BE2C (cell line): ENCODE results near the gene ADCY6. TPM values are rescaled to one million over a fixed set of nuclear protein-coding genes. Genes with fewer than 3 reads are reported as not detected.

Experiments used
- DNase-seq: peaks from one replicate; pipeline ENCODE4 v3.0.0-alpha.2; 2020
- H3K27me3 ChIP-seq: fragments of 250-450 bp; sonication (Bioruptor Pico); 2 replicates; pipeline ENCODE4 v1.5.1; 2020; ENCODE audit warnings: mild to moderate bottlenecking
- H3K36me3 ChIP-seq: fragments of 250-450 bp; sonication (Bioruptor Pico); 2 replicates; pipeline ENCODE4 v1.5.1; 2020; ENCODE audit warnings: mild to moderate bottlenecking
- H3K4me1 ChIP-seq: fragments of 250-450 bp; sonication (Bioruptor Pico); 2 replicates; pipeline ENCODE4 v1.5.1; 2020
- H3K4me3 ChIP-seq: 2 replicates; pipeline ENCODE4 v1.5.1; 2011; ENCODE audit warnings: low read depth, low read length
- H3K9me3 ChIP-seq: fragments of 250-450 bp; sonication (Bioruptor Pico); 2 replicates; pipeline ENCODE4 v1.5.1; 2020
- CTCF ChIP-seq: IDR thresholded peaks from 2 replicates; pipeline ENCODE4 v1.5.1; 2012; ENCODE audit warnings: mild to moderate bottlenecking, low read depth, low read length
- polyA plus RNA-seq: library from polyadenylated mRNA; unstranded; fragments of >200 nt; gene quantifications from one replicate; pipeline ENCODE4 v1.2.1, GENCODE V29; 2012; ENCODE audit warnings: low read depth, missing spikeins; ENCODE audit not compliant: insufficient read length, insufficient read depth

The ADCY6 gene
- polyA plus RNA-seq = 142 TPM

GRCh38 chr12:48788854-48789775, at the start of gene ADCY6:
Gene ADCY6, minus strand, starts transcription at chr12:48789089. Its CDS starts 5,655 bp downstream, at chr12:48783434.
- Histone ChIP-seq H3K4me1 (peaks cover 18% of the 10 kb centered on the region), H3K9me3 (no peaks in the 10 kb centered on the region), H3K36me3 (no peaks in the 10 kb centered on the region), H3K27me3 (no peaks in the 10 kb centered on the region), H3K4me3 (peak within 1 kb of the TSS; percentile 65)
- peak; percentile 65 for DNase-seq
- no peak for TF ChIP-seq CTCF

- H3K4me3 ChIP-seq = no peak overlapping the region
- no peaks in the 10 kb centered on the region for H3K27me3 ChIP-seq
- TF ChIP-seq CTCF = no peak
- no peaks in the 10 kb centered on the region for H3K9me3 ChIP-seq
- H3K4me1 ChIP-seq = no peaks in the 10 kb centered on the region
- no peak for DNase-seq
- peaks cover 81% of the 10 kb centered on the region for H3K36me3 ChIP-seq
Observed at GRCh38 chr12:48838048-48838447, 49.2 kb upstream of the ADCY6 start.

- TF ChIP-seq CTCF = no peak
- H3K27me3 ChIP-seq = no peaks in the 10 kb centered on the region
- H3K4me1 ChIP-seq = no peaks in the 10 kb centered on the region
- H3K4me3 ChIP-seq = no peak overlapping the region
- no peaks in the 10 kb centered on the region for H3K9me3 ChIP-seq
- DNase-seq = no peak
- H3K36me3 ChIP-seq = peaks cover 86% of the 10 kb centered on the region
Observed at GRCh38 chr12:48832321-48833060, 43.6 kb upstream of the ADCY6 start.

GRCh38 chr12:48831257-48831656, 42.4 kb upstream of the ADCY6 start:
- Histone ChIP-seq H3K27me3 (no peaks in the 10 kb centered on the region), H3K36me3 (peaks cover 75% of the 10 kb centered on the region), H3K4me1 (no peaks in the 10 kb centered on the region), H3K9me3 (no peaks in the 10 kb centered on the region), H3K4me3 (no peak overlapping the region)
- DNase-seq = no peak
- no peak for TF ChIP-seq CTCF

GRCh38 chr12:48828841-48829575, 40.1 kb upstream of the ADCY6 start:
- H3K9me3 ChIP-seq = no peaks in the 10 kb centered on the region
- no peak for DNase-seq
- no peaks in the 10 kb centered on the region for H3K4me1 ChIP-seq
- TF ChIP-seq CTCF = no peak
- H3K27me3 ChIP-seq = no peaks in the 10 kb centered on the region
- H3K4me3 ChIP-seq = no peak overlapping the region
- H3K36me3 ChIP-seq = peaks cover 52% of the 10 kb centered on the region
